Stimulated activated CD4-positive, alpha-beta T cell treated with anti-CD3 and anti-CD28 coated beads, Interleukin-4, amount 100 ng/mL, for 4 hours (primary cell): Measurements from ENCODE around the gene KHSRP.
A peak's percentile ranks its signal among the peaks of the same experiment; 100 is the strongest.

Source experiments
- DNase-seq, 2 experiments: peaks; one replicate each; pipeline ENCODE4 v3.0.0-alpha.2; 2020

Gene KHSRP

GRCh38 chr19:6384381-6384780, 40.2 kb downstream of the KHSRP start:
- no peak for DNase-seq

- no peak for DNase-seq
Observed at GRCh38 chr19:6383188-6383587, 41.4 kb downstream of the KHSRP start.

- no peak for DNase-seq
Observed at GRCh38 chr19:6381030-6381750, 43.4 kb downstream of the KHSRP start.

GRCh38 chr19:6379744-6380143, 44.9 kb downstream of the KHSRP start:
- no peak for DNase-seq

- no peak for DNase-seq
Observed at GRCh38 chr19:6378486-6378885, 46.1 kb downstream of the KHSRP start.

GRCh38 chr19:6378041-6378440, 46.6 kb downstream of the KHSRP start:
- DNase-seq, result no peak

GRCh38 chr19:6376512-6377190, 48.0 kb downstream of the KHSRP start:
- no peak for DNase-seq

GRCh38 chr19:6375411-6376010, 49.1 kb downstream of the KHSRP start, which contains the start of gene PSPN:
Gene PSPN (minus strand): TSS chr19:6375933. CDS start chr19:6375849, 84 bp downstream.
- DNase-seq, result no peak

GRCh38 chr19:6374711-6375410, 49.8 kb downstream of the KHSRP start:
- DNase-seq, result no peak

GRCh38 chr19:6374161-6374709, 50.4 kb downstream of the KHSRP start:
- DNase-seq, result no peak

GRCh38 chr19:6373813-6374108, 50.9 kb downstream of the KHSRP start:
- no peak for DNase-seq

GRCh38 chr19:6373096-6373812, 51.4 kb downstream of the KHSRP start:
- DNase-seq, result peak; percentile 98 to 100

- peak; percentile 85 to 98 for DNase-seq
Observed at GRCh38 chr19:6372594-6373095, 52.0 kb downstream of the KHSRP start, which contains the start of gene ALKBH7. Gene ALKBH7 (plus strand): TSS chr19:6372794. CDS start chr19:6372821, 27 bp downstream.

GRCh38 chr19:6364353-6364752, 60.3 kb downstream of the KHSRP start:
- DNase-seq, result no peak
